IPS DF 6.9 (cell line): ENCODE measurements around the gene OR4K15.

Source experiments
- DNase-seq: peaks from one replicate; pipeline ENCODE4 v3.0.0-alpha.2; 2013; ENCODE audit warnings: low read depth, low spot score
- H3K27ac ChIP-seq: one replicate; pipeline ENCODE4 v1.5.1; 2013; ENCODE audit warnings: low read length, control low read depth
- H3K27me3 ChIP-seq: 2 replicates; pipeline ENCODE4 v1.6.1; 2013; ENCODE audit warnings: mild to moderate bottlenecking, low read length; ENCODE audit not compliant: control insufficient read depth, insufficient read depth
- H3K36me3 ChIP-seq: 2 replicates; pipeline ENCODE4 v1.6.1; 2013; ENCODE audit warnings: low read length; ENCODE audit not compliant: control insufficient read depth, insufficient read depth
- H3K4me1 ChIP-seq: 2 replicates; pipeline ENCODE4 v1.6.1; 2013; ENCODE audit warnings: low read length; ENCODE audit not compliant: control insufficient read depth, insufficient read depth
- H3K4me3 ChIP-seq: 2 replicates; pipeline ENCODE4 v1.5.1; 2013; ENCODE audit warnings: mild to moderate bottlenecking, low read length
- H3K9me3 ChIP-seq: 2 replicates; pipeline ENCODE4 v1.6.1; 2013; ENCODE audit warnings: low read length, inconsistent platforms; ENCODE audit not compliant: control insufficient read depth, insufficient read depth
- WGBS: extraction: QIAGEN DNeasy Blood & Tissue Kit; methylation state at CpG from one replicate; pipeline ENCODE4 v1.1.7; 2013; ENCODE audit warnings: mixed read lengths, missing lambda C conversion rate; ENCODE audit not compliant: insufficient read length, insufficient coverage; 5-methylcytosine and 5-hydroxymethylcytosine counted together

OR4K15 gene

DNA sequence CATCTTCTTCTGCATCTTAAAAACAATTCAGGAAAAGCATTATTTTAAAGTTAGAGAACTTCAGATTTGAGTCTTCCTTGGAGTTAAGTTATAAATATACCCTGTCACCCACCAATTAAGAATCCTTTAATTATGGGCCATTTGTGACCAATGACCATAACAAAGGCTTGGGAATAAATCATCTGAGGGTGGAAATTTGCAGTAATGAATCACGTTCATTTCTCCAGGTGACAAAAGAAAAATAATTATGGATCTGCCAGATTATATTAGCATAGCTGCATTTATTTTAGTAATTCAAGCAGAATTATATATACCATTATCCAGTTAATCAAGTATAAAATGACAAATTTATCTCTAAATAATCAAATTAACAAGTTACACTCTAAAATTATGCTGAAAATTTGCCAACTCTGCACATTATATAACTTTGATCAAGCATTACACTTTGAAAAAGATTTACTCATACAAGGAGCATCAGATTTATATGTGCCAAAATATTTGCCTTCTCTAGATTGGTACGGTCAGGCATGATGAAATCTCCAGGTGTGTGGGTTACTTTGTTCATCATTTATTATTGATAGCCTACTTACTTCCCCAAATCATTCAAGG is 44.0 kb downstream of the OR4K15 start, which contains the start of gene OR4K14:
Gene OR4K14, minus strand, starts transcription at position 51 of the 609 bp plus-strand sequence. CDS start 4,114 bp downstream, outside the sequence.
- DNase-seq = no peak
- H3K36me3 ChIP-seq = no peaks in the 10 kb centered on the region
- H3K4me1 ChIP-seq = no peaks in the 10 kb centered on the region
- no peaks in the 10 kb centered on the region for H3K27me3 ChIP-seq
- H3K27ac ChIP-seq = no peak within 1 kb of the TSS
- no CpG with 5 or more reads among the region's 2 CpGs for WGBS
- peaks cover 3% of the 10 kb centered on the region for H3K9me3 ChIP-seq
- H3K4me3 ChIP-seq = no peak within 1 kb of the TSS
